ENCODE data around the gene INPP5K. TPM values are rescaled to one million over a fixed set of nuclear protein-coding genes. Genes with fewer than 3 reads are reported as not detected.

Gene INPP5K
- total and polyA plus RNA-seq, 2 of the 4 experiments (the other 2 are of a cell fraction), result 14.9 to 17.4 TPM

- H3K18ac ChIP-seq (ENCODE audit: low read depth, low read length), result peak overlapping the region; percentile 95
- H4K8ac ChIP-seq (ENCODE audit: low read depth in 2 of 2, low read length in 2 of 2), result peak overlapping the region; percentile 74 to 96
- H3K23ac ChIP-seq (ENCODE audit: low read depth, low read length), result peak overlapping the region; percentile 94
- TF ChIP-seq RAD21 (IDR thresholded peaks at IDR 0.05; ENCODE audit: low read length) (no peak), RFX5 (IDR thresholded peaks at IDR 0.05; ENCODE audit: low read depth, low read length) (no peak), CEBPB (IDR thresholded peaks at IDR 0.05; ENCODE audit: low read depth, low read length) (no peak), MAZ (IDR thresholded peaks at IDR 0.05; ENCODE audit: borderline replicate concordance, low read depth, low read length) (peak; percentile 35; the same call in 1 of the 2 replicates), USF2 (IDR thresholded peaks at IDR 0.05; ENCODE audit: low read depth, low read length) (0 out of 2 replicates have a peak, but pooled peaks have one; percentile 5), MAFK (IDR thresholded peaks at IDR 0.05; ENCODE audit: low read depth, low read length) (no peak), POLR2A (IDR thresholded peaks at IDR 0.05; ENCODE audit: low read depth, low read length) (0 out of 2 replicates have a peak, but pooled peaks have one; percentile 19), SMC3 (IDR thresholded peaks at IDR 0.05; ENCODE audit: low read depth, low read length) (no peak), BHLHE40 (IDR thresholded peaks at IDR 0.05; ENCODE audit: low read depth, low read length) (no peak), NFE2L2 (IDR thresholded peaks at IDR 0.05; ENCODE audit: low read depth, low read length) (no peak), RCOR1 (IDR thresholded peaks at IDR 0.05; ENCODE audit: insufficient replicate concordance, low read length) (no peak), CHD1 (IDR thresholded peaks at IDR 0.05; ENCODE audit: low read depth, low read length) (no peak)
- dilution Hi-C loops (cut with HindIII; ENCODE audit: low sequenced_read_pairs, unreplicated experiment) (no loop called here), in situ Hi-C loops (cut with MboI; ENCODE audit: low sequenced_read_pairs) (no loop called here), intact Hi-C loops (cut with micrococcal nuclease) (loop anchor here (1.0 kb wide), 1 partner anchor 17 kb away; no protein-coding TSS in a partner anchor)
- peak overlapping the region; percentile 99 for H3K14ac ChIP-seq (replicated peaks; ENCODE audit: low read depth, low read length)
- H3K4ac ChIP-seq (ENCODE audit: low read depth, low read length), result peak overlapping the region; percentile 98
- peak overlapping the region; percentile 94 for H3K4me3 ChIP-seq (ENCODE audit: insufficient read depth, low read depth, low read length)
- H3K56ac ChIP-seq (ENCODE audit: extremely low read depth, insufficient read depth, low read length), result peak overlapping the region; percentile 92
- BruUV-seq (replicated peaks), result no TSS peak
- H4K20me1 ChIP-seq (ENCODE audit: insufficient read depth, low read length), result peaks cover 33% of the 10 kb centered on the region
- peak overlapping the region; percentile 100 for H3K4me2 ChIP-seq (ENCODE audit: low read depth, low read length)
- ChIA-PET POLR2A (ENCODE audit: unreplicated experiment) (no interaction called here), CTCF (no interaction called here)
- H2BK20ac ChIP-seq (ENCODE audit: low read depth, low read length), result no peak overlapping the region
- H2BK120ac ChIP-seq (ENCODE audit: low read depth, low read length), result peak overlapping the region; percentile 84
- H2AFZ ChIP-seq (replicated peaks; ENCODE audit: low read length, poor library complexity), result peak overlapping the region; percentile 82
- ATAC-seq (ENCODE audit: low read depth) (peak; percentile 13), DNase-seq (no peak)
- WGBS, 2 experiments (ENCODE audit: extremely low coverage in 2 of 2, insufficient read length in 1 of 2), result 0% methylated on average over 5 of the region's 19 CpGs; no CpG with 5 or more reads in 1 of the 2 experiments
- peak overlapping the region; percentile 99 for H2AK5ac ChIP-seq (ENCODE audit: low read depth, low read length)
- no peaks in the 10 kb centered on the region for H3K27me3 ChIP-seq (ENCODE audit: control insufficient read depth, insufficient read depth, low read length)
- H4K91ac ChIP-seq (ENCODE audit: insufficient read depth, low read depth, low read length), result peak overlapping the region; percentile 96
- peak overlapping the region; percentile 93 for H2BK5ac ChIP-seq (ENCODE audit: low read depth, low read length, poor library complexity, severe bottlenecking)
- peaks cover 13% of the 10 kb centered on the region for H3K9me1 ChIP-seq (ENCODE audit: insufficient read depth, low read length)
- H3K79me1 ChIP-seq (ENCODE audit: low read depth in 1 of 2, low read length in 2 of 2), result peaks cover 26 to 74% of the 10 kb centered on the region in 2 experiments
- H3K9me3 ChIP-seq (ENCODE audit: control insufficient read depth, insufficient read depth, low read length), result no peaks in the 10 kb centered on the region
- peak overlapping the region; percentile 96 for H3K27ac ChIP-seq (ENCODE audit: insufficient read depth, low read length)
- H3K9ac ChIP-seq (ENCODE audit: low read depth, low read length), result peak overlapping the region; percentile 99
- peak overlapping the region; percentile 89 for H4K5ac ChIP-seq (ENCODE audit: low read depth, low read length)
- peaks cover 34% of the 10 kb centered on the region for H3K36me3 ChIP-seq (ENCODE audit: control insufficient read depth, insufficient read depth, low read length)
- peaks cover 20% of the 10 kb centered on the region for H3K4me1 ChIP-seq (ENCODE audit: control insufficient read depth, insufficient read depth, low read length)
- peak overlapping the region; percentile 98 for H2AK9ac ChIP-seq (replicated peaks; ENCODE audit: low read depth, low read length, poor library complexity)
- no peak overlapping the region for H2BK15ac ChIP-seq (ENCODE audit: low read depth, low read length)
Observed at GRCh38 chr17:1484676-1485422, 31.6 kb downstream of the INPP5K start.

Measured in IMR-90 (cell line).